GM19035 (cell line): ENCODE data around the gene ZWILCH.
A peak's percentile ranks its signal among the peaks of the same experiment; 100 is the strongest.
"Not testable (repeated sequence)": the region's sequence is repeated elsewhere in the genome, so short reads cannot be mapped to it uniquely, and the experiment has no call there.

Source experiments
- ATAC-seq: cut with Tn5 transposase; IDR thresholded peaks from one replicate; pipeline ENCODE4 v1.9.1; 2021; ENCODE audit not compliant: unreplicated experiment

ZWILCH gene

DNA sequence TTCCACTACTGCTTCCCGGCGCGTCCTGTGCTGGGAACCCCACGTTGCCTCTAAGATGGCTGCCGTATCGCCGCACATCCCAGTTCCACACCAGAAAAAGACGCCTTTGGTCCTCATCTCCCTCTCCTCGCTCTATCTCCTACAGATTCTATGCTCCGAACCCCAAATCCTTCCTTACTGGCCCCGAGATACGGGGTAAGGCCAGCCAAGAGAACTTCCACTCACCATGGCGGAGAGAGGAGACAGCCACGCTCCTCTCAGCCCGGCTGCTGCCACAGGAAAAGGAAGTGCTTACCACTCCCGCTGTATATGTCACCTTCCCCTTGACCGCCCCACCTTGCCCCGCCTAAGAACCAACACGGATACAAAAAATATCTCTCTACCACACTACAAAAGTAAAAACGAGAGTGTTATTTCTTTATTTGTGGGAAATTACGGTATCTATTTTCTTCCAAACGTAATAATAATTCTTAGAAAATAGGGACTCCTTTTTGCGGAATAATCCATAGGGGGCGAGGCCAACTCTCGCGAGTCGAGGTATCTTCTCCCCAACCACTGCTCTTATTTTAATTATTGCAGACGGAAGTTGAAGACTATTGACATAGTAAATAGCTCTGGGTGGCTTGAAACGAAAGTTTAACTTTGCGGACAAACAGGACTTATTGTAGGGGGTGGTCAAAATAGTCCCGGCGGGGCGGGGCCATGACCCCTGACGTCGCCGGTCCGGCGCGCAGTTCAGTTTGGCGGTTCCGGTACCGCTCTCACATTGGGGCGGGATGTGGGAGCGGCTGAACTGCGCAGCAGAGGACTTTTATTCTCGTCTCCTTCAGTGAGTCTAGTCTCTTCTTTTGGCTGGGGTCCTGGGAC lies at the start of gene ZWILCH, which contains the start of gene RPL4:
TSS of gene ZWILCH (plus strand) at position 764 of the 867 bp plus-strand sequence. CDS start at position 777, 13 bp downstream.
TSS of gene RPL4 (minus strand) at position 293 of the 867 bp plus-strand sequence. CDS start at position 228, 65 bp downstream.
- ATAC-seq = peak; percentile 80

- ATAC-seq = no peak
These were observed 48.9 kb upstream of the ZWILCH start for GRCh38 chr15:66456211-66456610.

DNA sequence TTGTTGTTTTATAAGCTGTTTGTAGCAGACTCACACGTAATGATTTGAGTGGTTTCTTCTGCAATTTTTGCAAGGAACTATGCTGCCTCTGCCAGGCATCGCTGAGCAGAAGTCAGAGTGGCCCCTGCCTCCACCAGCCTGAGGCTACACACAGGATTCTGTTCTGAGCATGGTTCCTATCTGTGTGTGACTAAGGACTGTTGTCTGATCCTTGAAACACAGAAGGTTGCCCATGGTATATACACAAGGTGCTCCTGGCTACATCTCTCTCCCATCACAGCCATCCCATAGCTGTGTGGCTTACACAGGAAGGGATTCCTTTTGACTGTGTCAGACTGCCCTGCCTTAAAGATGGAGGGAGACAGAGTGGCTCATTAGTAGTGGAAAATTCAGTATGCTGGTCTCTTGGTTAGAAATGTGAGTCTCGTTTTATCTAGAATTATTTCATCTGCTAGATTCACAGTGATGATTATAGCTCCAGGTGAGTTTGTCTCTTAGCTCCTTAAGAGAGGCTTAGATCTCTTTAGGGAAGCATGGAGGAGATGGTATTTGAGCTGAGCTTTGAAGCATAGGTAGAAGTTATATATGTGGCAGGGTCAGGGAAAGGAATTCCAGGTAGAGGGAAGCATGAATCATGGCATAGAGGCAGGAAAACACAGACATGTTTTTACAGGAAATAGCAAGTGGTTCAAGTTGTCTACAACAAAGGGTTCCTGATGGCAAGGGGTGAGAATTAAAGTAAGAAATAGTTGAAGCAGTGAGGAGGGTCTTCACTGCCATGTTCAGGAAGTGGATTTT lies 45.1 kb upstream of the ZWILCH start:
- ATAC-seq = no peak

GRCh38 chr15:66461294-66461693 lies 43.8 kb upstream of the ZWILCH start:
- ATAC-seq = not testable (repeated sequence)

DNA sequence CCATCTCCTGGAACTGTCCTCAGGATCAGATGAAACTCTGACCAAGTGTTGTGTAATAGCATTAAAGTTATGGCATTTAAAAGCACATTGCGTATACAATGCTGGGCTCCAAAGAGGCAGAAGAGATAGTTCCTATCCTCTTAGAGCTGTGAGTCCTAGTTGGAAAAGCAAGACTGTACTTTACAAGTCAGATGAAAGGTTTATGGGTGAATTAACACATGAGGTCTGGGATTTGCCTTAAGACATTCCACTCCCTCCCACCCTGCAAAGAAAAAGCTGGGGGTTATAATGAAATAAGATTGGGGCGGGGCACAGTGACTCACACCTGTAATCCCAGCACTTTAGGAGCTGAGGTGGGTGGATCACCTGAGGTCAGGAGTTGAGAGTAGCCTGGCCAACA lies 43.2 kb upstream of the ZWILCH start:
- no peak for ATAC-seq

- ATAC-seq = no peak
These were observed 42.5 kb upstream of the ZWILCH start for GRCh38 chr15:66462627-66463026.

DNA sequence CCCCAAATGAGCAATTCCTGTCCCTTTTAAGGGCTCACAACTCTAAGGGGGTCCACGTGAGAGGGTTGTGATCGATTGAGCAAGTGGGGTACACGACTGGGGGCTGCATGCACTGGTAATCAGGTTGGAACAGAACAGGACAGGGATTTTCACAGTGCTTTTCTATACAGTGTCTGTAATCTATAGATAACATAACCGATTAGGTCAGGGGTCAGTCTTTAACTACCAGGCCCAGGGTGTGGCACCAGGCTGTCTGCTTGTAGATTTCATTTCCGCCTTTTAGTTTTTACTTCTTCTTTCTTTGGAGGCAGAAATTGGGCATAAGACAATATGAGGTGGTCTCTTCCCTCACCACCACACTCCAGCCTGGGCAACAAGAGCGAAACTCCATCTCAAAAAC lies 39.8 kb upstream of the ZWILCH start:
- not testable (repeated sequence) for ATAC-seq

- ATAC-seq = not testable (repeated sequence)
These were observed 37.7 kb upstream of the ZWILCH start for GRCh38 chr15:66467162-66468040.

- not testable (repeated sequence) for ATAC-seq
These were observed 34.3 kb upstream of the ZWILCH start for GRCh38 chr15:66470825-66471224.

DNA sequence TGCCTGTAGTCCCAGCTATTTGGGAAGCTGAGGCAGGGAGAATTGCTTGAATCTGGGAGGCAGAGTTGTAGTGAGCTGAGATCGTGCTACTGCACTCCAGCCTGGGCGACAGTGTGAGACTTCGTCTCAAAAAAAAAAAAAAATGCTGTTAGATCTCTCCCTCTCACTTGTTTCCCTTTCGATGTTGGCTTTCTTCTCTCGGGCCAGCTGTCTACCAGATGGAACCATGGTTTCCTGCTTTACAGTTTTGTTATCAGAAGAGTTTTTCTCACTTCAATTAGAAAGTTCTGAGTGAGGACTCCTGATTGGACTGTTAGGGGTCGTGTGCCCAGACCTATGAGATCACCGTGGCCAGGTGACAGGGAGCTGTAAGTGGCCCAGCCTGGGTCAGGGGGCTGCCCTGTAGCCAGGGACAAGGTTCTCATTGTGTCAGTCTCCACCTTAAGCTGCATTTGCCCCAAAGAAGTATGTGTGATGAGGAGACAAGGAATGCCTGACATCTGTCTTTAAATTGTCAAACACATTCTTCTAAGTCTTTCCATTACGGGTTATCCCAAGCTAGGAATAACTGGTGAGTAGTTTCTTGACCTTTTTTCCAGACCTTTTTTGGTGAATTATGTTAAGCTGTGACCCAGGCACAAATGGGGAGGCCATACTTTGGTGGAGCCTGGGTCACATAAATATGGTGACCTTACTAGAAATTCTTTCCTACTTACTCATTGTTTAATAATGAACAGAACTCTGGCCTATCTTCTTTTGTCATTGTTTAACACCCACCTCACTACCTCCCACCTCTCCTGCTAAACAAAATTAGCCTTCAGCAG lies 32.7 kb upstream of the ZWILCH start:
- ATAC-seq = peak; percentile 62

GRCh38 chr15:66474135-66474534 lies 31.0 kb upstream of the ZWILCH start:
- ATAC-seq = no peak

DNA sequence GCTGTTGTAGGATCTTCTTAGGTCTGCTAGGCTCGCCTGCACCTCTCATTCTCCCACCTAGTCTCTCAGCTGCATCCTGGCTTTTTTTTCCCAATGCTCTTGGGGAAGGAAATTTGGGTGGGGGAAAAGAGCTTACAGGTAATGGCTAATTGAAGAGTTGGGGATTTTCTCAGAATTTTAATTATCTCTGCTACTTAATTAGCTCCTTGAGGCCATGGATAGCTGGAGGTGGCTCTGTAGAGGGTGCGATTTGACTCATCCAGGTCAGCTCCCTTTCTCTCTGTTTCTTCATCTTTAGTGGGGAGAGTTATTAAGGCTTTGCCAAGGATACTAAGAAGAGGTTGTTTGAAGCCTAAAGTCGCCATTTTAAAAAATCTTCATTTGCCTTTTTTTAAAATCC lies 30.2 kb upstream of the ZWILCH start:
- no peak for ATAC-seq

DNA sequence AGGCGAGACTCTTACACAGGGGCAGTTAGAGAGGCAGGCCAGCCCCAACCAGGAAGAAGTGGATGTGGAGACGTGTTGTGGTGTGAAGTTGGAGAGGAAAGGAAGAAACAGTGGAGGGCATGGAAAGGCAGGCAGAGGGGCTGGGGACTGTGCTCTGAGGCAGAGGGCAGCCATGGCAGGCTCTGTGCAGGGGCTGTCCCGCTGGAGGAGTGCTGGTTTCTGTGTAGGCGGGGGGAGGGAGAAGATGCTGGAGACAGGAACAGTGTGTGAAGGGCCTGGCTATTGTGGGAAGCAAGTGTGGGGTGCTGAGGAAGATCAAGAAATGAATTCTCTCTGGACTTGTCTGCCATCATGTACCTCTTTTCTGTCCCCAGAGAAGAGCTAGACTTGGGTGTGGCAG lies 28.6 kb upstream of the ZWILCH start:
- ATAC-seq = no peak

GRCh38 chr15:66477011-66477410 lies 28.1 kb upstream of the ZWILCH start:
- ATAC-seq = no peak

- ATAC-seq = no peak
These were observed 24.9 kb upstream of the ZWILCH start for GRCh38 chr15:66480267-66480666.

GRCh38 chr15:66481107-66481856 lies 23.8 kb upstream of the ZWILCH start:
- ATAC-seq = no peak

GRCh38 chr15:66482539-66482938 lies 22.6 kb upstream of the ZWILCH start:
- no peak for ATAC-seq

DNA sequence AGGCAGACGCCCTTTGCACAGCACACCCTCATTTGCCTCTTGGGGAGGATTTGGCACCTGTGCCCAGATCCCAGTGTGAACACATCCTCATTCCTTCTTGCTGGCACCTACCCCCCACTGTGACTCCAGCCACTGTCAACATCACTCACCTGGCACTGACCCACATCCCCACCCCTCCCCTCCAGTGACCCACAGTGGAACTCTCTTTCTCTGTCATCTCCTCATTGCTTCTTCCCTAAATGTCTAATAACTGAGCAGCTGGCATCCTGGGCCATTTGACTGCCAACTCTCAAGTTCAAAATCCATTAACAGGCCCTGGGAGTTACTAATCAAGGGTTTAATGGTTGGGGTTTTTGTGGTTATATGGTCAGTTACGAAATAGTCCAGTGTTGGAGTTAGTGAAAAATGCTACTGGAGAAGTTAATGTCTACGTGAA lies 22.0 kb upstream of the ZWILCH start:
- no peak for ATAC-seq

DNA sequence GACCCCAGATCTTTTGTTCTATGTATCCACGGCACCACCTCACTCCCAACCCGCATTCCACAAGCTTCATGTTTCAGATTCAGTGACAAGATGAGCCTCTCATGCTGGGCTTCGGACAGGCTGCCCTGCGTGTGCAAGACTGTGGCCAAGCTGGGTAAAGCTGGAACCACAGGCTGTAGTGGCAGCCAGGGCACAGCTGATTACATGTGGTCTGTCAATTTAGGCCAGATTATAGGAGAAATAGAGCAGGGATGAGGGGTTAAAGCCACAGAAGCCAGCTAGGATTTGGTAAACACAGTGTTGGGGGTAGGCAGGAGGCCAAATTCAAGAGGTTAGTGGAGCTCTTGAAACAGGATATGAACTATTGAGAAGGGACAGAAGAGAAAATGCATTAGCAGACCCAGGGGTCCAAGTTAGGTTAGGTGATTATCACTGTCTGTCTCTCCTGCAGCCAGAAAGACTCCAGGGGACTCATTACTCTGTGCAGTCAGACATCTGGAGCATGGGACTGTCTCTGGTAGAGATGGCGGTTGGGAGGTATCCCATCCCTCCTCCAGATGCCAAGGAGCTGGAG lies 20.5 kb upstream of the ZWILCH start:
- ATAC-seq = no peak
